GM19395 (cell line): Measurements from ENCODE around the gene PHC3.
"Not testable (repeated sequence)": the region's sequence is repeated elsewhere in the genome, so short reads cannot be mapped to it uniquely, and the experiment has no call there.

Source experiments
- ATAC-seq: cut with Tn5 transposase; IDR thresholded peaks from one replicate; pipeline ENCODE4 v1.9.1; 2021; ENCODE audit warnings: mild to moderate bottlenecking, moderate library complexity; ENCODE audit not compliant: unreplicated experiment

Gene PHC3

DNA sequence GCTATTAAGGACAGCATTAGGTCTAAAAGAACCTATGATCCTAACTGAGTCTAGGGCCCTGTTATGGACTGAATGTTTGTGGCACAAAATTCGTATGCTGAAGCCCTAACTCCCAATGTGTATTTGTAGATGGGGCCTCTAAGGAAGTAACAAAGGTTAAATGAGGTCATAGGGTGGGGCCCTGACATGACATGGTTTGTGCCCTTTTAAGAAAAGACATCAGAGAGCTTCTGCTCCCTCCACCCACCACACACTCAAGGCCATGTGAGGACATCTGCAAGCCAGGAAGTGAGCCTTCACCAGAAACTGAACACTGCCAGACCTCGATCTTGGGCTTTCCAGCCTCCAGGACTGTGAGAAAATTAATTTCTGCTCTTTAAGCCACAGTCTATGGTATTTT is 49.2 kb downstream of the PHC3 start:
- no peak for ATAC-seq

DNA sequence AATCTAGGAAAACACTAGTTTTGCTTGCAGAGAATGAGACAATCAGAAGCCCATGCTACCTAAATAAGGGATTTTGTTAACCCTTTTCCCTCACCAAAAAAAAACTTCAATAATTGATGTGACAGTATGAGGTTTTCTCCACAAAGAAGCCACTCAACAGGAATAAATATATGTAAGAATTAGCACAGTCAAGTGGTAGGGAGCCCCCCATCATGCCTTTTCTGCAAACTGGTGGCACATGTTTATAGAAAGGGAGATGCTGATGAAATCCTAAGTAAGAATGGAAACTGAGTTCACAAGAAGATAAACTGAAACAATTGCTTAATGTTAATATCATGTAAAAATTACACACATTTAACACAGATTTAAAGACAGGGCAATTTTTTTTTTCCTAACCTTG is 51.0 kb downstream of the PHC3 start:
- ATAC-seq: no peak

DNA sequence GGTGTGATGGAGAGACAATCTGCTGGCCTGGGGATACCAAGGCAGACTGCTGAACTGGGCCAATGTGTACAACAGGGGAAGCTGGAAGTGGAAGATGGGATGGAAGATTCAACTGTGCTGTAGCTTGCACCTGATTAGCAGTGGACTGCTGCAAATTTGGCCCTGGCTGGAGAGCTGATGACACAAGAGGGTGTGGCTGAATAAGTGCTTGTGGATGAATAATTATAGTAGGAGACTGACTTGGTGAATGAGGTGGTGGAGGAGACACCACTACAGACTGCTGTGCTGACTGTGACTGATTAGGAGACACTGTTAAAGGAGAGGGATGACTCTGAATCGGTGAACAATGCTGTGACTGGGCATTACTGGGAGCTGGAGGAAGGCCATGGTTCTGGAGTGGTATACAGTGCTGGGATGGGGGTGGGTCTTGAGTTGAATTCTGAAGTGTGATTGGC is 52.5 kb downstream of the PHC3 start:
- peak; percentile 63 for ATAC-seq

DNA sequence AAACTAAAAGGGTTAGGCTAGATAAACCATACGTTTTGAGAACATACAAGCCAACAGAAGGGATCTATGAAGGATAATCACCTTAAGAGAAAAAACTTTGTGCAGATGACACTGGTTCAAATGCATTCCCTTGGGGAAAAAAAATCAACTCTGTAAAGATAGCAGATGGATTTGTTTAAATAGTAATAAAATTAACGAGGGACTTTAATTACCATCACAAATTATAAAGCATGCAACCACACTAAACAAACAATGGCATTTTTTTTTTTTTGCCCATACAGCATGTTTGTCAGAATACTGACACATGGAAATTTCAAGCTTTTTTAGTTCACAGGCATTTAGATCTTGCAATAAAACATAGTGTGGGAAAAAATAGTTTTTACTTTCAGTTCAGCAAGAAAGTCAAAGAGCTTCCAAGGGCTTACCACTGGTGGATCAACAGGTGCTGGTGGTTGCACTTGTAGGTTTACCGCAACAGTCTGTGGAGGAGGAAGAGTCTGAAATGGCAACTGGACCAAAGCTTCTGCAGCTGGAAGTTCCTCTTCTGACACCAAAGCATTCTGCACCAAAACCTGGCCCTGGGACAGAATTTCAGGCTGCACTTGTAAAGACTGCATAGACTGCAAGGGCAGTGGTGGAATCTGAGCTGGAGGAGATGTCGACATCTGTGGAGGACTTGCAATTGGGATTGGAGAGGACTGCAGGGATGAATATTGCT is 53.1 kb downstream of the PHC3 start:
- ATAC-seq: peak; percentile 90

DNA sequence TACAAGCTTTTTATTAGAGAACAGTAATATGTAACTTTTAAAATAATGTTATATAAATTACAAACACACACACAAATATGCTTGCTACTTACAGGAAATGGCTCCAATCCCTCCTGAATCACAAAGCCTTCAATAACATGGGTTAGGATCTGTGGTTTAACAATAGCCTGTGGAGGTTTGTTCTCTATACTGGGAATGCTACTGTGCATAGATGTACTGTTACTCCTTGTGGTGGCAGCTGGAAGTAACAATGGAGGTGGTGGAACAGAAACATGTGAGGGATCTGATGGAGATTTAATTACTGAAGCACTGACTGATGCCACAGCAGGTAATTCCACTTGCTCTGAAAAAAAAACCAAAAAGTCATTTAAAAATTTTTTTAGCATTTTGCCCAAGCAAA is 64.4 kb downstream of the PHC3 start:
- no peak for ATAC-seq

DNA sequence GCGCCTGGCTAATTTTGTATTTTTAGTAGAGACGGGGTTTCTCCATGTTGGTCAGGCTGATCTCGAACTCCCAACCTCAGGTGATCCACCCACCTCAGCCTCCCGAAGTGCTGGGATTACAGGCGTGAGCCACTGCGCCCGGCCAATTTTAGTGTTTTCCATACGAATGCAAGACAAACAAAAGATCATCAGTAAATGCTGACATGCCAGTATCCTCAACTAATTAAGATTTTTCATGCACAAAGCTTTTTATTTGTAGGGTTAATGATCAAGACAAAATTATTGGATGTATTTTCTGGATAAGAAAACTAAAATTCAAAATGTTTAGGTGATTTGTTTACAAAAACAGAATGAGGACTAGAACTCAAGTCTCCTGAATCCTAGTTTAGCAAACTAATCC is 67.4 kb downstream of the PHC3 start:
- not testable (repeated sequence) for ATAC-seq

DNA sequence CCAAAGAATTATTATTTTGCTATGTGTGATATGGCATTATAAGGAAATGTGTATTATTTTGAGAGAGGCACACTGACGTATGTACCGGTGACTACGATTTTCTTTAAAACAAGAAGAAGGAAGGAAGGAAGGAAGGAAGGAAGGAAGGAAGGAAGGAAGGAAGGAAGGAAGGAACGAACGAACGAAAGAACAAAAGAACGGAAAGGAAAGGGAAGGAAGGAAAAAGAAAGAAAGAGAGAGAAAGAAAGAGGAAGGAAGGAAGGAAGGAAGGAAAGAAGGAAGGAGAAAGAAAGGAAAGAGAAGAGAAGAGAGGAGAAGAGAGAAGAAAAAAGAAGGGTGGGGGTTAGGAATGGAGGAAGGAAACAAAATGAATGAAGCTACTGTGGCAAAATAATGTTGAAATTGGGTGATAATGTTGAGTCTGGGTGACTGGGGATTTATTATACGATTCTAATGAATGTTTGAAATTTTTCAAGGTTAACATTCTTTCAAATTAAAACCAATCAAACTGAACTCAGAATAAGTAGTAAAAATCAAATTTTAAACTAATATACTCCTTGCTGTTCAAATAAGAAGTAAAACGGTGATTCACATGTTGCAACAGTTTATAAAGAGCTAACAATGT is 70.3 kb downstream of the PHC3 start:
- ATAC-seq: no peak

DNA sequence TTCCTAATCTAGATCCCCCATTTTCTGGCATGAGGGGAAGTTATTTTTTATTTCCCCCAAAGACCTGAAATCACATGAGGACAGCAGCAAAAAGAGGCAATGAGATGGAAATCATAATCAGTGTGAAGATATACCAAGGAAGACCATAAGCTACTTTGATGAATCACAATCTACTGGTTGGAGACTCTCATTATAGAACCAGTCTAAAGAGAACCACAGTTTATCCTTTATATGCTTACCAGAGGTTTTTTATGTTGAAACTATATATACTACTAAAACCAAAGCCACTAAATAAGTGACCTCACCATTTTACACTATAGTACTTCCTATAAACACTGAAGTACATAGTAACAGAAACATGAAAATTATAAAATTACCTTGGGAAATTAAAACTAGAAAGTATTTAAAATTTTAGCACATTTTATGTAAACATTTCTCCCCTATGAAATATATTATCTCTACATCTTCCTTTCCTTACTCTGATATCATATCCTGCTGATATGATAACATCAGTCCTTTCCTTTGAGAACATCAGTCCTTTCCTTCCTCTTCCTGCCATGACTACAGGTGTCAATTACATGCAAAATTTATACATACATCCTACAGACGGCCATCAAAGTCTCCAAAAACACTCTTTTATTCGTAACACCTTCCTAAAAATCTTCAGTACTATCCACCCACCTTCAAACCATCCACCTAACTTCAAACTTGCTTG is 71.8 kb downstream of the PHC3 start:
- no peak for ATAC-seq

DNA sequence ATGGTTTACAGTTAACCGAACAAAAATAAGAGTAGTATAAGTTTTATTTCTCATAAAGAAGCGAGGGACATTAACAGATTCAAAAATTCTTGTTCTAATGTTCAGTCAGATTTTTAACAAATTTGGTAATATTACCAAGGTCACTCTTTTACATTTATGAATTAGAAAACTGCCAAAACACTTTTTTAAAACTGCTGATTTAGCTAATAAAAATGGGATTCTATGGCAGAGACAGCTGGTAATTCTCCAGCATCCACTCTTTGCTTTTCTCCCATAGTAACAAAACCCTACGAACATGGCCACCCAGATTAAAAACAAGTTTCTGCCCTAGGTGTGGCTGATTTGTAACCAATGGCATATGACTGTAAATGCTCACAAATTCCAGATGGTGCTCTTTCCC is 72.6 kb downstream of the PHC3 start:
- no peak for ATAC-seq

DNA sequence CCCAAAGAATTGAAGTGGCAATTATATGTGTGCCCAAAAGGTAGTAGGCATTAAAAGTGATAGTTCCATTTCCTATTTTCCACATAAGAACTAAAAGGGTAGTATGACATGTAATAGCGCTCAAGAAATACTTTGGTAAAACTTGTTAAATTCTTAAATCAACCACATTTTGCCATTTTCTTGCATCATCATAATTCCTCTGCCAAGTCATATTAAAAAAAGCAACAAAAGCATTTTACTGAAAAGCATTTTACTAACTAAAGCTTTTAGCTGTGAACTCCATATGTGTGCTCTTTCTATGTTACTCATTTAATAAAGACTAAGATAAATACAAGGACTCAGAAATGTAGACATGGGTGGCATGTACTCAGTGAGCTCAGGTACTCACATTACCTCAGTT is 73.6 kb downstream of the PHC3 start:
- no peak for ATAC-seq

DNA sequence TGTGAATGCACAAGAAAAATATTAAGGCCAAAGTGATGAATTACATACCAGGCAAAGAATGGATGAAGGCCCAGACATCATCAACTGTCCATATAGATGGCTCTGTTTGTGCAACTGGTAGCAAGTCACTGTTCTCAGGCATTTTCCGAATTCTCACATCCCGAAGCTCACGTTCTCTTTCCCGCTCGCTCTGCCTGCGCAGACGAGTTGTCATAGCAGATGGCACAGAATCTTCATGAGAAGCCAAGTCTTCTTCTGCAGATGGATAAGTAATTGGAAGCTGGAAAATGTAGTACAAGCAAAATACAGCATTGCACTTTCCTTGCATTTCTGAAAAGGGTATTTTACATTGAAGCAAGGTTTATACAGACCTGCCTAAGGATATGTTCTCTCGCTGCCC is 79.1 kb downstream of the PHC3 start:
- no peak for ATAC-seq

DNA sequence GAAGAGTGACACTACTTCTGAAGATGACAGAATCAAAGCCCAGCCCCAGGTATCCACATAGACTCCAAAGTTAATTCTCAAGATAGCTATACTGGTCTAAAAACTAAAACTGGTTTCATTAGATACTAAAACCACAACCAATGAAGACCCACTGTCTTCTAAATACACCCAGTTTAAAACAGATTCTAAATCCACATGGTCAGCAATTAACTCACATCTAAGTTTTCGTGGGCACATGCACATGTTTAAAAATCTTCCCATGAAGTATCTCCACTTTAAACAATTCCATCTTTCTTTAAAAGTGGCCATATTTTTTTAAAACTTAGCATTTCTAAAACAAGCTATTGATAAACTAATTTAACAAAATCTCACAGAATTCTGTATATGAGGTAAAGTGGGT is 80.6 kb downstream of the PHC3 start:
- ATAC-seq: no peak

DNA sequence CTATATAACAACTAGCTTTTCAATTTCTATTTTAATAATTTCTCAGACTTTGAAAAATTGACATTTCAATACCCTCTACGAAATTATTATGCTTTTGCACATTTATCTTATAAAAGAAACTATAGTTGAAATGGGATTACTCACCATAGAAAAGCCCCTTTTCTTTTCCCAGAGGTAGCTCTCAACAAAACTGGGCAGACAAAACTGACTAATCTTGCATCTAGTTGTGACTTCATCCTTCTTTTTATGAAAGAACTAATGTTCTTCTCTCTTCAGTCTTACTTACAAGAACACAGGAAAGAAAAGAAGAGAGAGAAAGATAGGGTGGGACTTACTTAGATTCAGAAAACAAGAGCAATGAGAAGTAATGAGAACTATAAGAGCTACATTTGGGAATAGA is 82.8 kb downstream of the PHC3 start:
- no peak for ATAC-seq

DNA sequence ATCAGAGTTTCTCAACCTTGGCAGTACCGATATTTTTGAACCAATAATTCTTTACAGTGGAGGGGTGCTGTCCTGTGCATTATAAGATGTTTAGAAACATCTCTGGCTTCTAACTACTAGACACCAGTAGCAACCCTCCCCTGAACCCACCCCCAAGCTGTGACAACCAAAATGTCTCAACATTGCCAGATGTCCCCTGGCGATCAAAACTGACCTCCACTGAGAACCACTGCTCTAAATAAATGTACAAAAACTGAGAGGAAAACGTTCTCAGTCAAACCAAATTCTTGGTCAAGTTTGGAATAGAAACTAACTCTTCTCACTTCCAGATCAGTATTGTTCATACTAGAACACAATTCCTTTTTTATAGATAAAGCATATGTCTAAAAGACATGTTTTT is 85.2 kb downstream of the PHC3 start:
- ATAC-seq: peak; percentile 57

DNA sequence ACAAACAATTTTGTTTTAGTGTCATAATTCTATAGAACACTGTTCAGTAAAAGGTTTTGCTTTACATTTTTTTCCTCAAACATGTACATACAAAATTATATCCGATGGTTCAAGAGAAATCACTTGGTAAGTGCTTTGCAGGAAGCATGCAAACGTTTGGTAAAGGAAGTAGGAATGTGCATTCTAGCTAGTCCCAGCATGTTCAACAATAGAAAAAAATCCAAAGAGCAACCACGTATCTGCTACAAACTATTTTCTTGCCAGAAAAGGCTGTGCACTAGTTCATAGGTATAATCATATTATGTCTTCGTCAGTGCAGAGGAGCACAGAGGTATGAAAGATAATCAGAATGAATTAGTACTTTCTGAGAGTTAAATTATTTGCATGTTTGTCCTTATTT is 85.8 kb downstream of the PHC3 start:
- ATAC-seq: no peak

DNA sequence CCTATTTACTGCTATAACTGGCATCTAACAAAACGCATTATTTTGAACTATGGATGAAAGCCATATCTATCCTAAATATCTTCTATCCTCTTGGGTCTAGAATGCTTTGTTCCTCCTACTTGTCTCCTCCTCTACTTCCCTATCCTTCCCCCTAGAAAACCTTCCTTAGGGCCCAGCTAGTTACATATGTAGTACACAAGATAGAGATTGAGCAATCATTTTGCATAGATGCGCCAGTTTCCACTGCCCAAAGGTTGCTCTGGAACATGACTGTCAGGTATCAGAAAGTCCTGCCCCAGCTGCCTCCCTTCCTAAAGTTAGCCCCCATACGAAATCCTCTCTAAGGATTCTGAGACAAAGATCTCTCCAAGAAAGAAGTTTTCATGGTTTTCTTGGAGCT is 88.6 kb downstream of the PHC3 start:
- no peak for ATAC-seq

DNA sequence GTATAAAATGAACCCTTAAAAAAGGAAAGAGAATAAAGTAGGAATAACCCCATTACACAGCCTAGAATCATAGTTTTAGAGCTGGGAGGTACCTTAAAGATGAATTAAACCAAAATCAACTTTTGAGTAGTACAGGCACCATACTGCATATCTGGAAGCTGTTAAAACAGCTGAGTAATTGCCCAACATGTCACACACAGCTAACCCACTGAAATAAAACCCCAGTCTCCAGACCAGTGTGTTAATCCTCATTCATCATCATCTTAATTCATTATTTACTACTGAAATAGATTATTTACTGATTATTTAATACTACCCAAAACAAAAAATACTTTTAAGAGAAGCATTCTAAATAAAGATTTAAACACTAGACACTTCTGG is 90.9 kb downstream of the PHC3 start:
- ATAC-seq: no peak

DNA sequence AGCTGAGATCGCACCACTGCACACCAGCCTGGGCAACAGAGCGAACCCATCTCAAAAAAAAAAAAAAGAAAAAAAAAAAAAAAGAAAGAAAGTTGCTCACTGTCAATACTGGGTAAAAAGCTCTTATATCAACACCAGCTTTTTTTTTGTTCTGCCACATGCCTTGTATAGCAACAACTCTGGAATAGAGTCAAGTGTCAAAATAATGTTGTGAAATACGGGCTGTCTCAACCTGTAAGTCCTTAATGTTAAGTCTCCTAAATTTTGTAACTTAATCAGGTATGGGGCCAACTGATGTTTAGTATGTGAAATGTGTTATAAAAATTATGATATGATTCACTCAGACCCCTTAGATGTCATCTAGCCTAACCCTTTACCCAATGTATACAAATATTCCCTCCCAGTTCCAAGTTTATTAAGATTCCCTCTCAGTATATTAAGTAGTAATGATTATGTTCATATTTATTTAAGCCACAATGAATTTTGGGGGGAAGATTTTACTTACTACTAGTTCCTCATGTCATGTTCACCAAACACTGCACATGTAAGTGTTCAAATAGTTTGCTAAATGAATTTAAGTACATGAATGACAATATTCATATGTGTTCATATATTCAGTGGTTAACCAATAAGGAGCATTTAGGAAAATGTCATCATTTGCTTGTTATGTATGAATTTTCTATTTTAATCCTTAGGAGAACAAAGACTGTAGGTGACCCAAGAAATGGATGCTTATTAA is 91.5 kb downstream of the PHC3 start:
- ATAC-seq: no peak

DNA sequence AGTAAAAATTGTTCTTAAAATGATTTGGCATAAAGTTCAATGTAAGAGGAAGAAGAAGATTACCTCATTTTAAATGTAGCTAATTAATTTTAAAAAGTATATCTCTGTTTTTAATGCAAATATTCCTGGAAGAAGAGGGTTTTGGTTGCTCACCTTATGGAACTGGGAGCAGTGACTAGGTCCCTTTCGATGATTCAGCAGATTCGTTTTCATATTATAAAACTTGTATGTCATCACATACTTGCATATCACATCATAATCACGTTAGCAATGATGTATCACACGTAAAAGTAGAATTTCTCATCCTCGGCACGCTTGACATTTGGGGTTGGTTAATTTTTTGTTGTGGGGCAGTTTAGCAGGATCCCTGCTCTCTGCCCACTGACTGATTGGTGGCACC is 96.1 kb downstream of the PHC3 start:
- no peak for ATAC-seq

DNA sequence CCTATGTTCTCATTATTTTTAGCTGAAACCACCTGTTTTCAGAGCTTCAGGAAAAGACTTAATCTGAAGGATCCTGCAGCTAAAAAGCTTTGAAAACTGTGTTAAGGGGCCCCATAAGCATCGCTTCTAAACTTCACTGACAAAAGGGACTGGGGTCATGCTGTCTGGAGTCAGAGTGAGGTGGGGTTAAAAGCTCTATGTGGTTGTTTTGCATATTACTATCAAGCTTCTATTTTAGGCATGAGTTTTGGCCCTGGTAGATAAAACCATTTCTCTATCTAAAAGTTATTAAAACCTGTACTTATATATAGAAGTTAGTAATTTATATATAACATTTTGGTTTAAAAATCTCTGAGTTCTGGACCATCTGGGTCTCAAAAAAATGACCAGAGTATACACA is 98.2 kb downstream of the PHC3 start:
- no peak for ATAC-seq

DNA sequence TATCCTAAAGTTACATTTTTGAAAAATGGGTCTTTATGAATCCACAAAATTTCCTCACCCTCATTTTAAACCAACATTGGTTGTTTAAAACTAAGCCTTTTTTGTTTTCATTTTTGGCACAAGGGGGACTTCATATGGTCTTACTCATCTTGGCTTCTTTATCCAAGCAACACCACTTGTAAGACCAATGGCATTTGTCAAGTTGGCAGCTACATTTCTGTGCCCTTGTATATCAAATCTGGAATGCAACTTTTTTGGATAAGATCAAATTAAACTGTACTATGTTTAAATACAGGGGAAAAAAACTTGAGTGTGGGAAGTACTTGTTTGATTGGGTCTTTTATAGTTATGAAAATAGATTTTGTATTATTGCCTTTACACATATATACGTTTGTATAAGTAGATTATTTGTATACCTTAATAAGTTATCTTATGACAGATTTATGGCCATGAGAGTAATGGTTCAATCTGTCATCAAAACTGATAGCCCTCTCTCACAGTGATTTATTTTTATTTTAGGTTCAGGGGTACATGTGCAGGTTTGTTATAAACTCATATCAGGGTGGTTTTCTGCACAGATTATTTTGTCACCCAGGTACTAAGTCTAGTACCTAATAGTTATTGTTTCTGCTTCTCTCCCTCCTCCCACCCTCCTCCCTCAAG is 100.3 kb downstream of the PHC3 start:
- ATAC-seq: no peak
